ENCODE measurements around the gene SPATS2.

DNA sequence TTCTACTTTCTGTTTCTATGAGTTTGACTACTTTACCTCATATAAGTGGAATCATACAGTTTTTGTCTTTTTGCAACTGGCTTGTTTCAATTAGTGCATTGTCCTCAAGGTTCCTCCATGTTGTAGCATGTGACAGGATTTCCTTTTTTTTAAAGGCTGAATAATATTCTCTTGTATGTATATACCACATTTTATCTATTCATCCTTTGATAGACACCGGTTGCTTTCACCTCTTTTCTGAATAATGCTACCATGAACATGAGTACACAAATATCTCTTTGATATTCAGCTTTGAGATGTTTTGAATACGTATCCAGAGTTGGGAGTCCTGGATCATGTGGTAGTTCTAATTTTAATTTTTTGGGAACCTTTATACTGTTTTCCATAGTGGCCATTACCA lies 65.4 kb downstream of the SPATS2 start:
- TF ChIP-seq POLR2A (IDR thresholded peaks at IDR 0.05) (no peak), CTCF (IDR thresholded peaks at IDR 0.05) (no peak)

Measured in heart left ventricle (tissue), 13 donors.